Ectodermal cell (in vitro differentiated cells): Measurements from ENCODE around the gene EML5.

ENCODE experiments used
- H3K27ac ChIP-seq: 2 replicates; pipeline ENCODE4 v1.7.0; 2013; ENCODE audit warnings: mild to moderate bottlenecking, low read depth, low read length; ENCODE audit not compliant: insufficient read depth, poor library complexity, severe bottlenecking
- H3K27me3 ChIP-seq: 2 replicates; pipeline ENCODE4 v1.7.0; 2013; ENCODE audit warnings: mild to moderate bottlenecking, low read length; ENCODE audit not compliant: insufficient read depth, control insufficient read depth, poor library complexity, severe bottlenecking
- H3K36me3 ChIP-seq: one replicate; pipeline ENCODE4 v1.7.0; 2013; ENCODE audit warnings: low read length; ENCODE audit not compliant: control insufficient read depth, insufficient read depth
- H3K4me1 ChIP-seq: one replicate; pipeline ENCODE4 v1.7.0; 2013; ENCODE audit warnings: low read length; ENCODE audit not compliant: control insufficient read depth, insufficient read depth
- H3K4me3 ChIP-seq: 2 replicates; pipeline ENCODE4 v1.7.0; 2013; ENCODE audit warnings: low read depth, low read length, control low read depth; ENCODE audit not compliant: insufficient read depth
- H3K9me3 ChIP-seq: 2 replicates; pipeline ENCODE4 v1.7.0; 2013; ENCODE audit warnings: mild to moderate bottlenecking, low read length, moderate library complexity; ENCODE audit not compliant: control insufficient read depth
- WGBS, 2 experiments: methylation state at CpG; one replicate each; pipeline ENCODE4 v1.1.7; 2013; ENCODE audit warnings: missing lambda C conversion rate in 2 of 2; 5-methylcytosine and 5-hydroxymethylcytosine counted together

The EML5 gene

DNA sequence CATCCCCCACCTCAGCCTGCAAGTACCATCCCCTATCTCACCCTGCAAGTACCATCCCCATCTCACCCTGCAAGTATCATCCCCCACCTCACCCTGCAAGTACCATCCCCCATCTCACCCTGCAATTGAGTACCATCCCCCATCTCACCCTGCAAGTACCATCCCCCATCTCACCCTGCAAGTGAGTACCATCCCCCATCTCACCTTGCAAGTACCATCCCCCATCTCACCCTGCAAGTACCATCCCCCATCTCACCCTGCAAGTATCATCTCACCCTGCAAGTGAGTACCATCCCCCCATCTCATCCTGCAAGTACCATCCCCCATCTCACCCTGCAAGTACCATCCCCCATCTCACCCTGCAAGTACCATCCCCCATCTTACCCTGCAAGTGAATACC is 184.9 kb downstream of the EML5 start:
- Histone ChIP-seq H3K27me3 (no peaks in the 10 kb centered on the region), H3K36me3 (peaks cover 57% of the 10 kb centered on the region), H3K27ac (no peak overlapping the region), H3K9me3 (no peaks in the 10 kb centered on the region), H3K4me1 (no peaks in the 10 kb centered on the region), H3K4me3 (no peak overlapping the region)

- Histone ChIP-seq H3K9me3 (no peaks in the 10 kb centered on the region), H3K27me3 (no peaks in the 10 kb centered on the region), H3K4me3 (no peak overlapping the region), H3K27ac (no peak overlapping the region), H3K36me3 (peaks cover 60% of the 10 kb centered on the region), H3K4me1 (no peaks in the 10 kb centered on the region)
- WGBS, 2 experiments, result 93 to 95% methylated on average over 2 of the region's 2 CpGs
Observed at GRCh38 chr14:88605594-88605993, 187.2 kb downstream of the EML5 start.

DNA sequence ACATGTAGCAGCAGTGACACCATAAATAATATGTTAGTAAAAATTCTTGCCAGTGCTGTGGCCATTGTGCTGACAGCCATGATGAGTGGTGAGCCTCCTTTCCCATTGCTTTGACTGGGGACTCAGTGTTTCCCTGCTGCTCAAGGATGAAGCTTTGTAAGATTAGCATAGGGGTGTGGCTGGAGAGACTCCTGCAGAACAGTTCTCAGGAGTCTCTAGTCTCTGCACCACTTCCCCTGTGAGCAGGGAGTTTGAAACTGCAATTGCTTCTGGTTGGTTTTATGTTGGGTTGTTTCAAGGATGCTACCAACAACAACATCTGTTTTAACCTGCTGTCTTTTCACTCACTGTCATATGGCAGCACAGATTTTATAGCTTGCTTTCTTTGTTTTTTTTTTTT is 188.5 kb downstream of the EML5 start:
- Histone ChIP-seq H3K27ac (no peak overlapping the region), H3K4me3 (no peak overlapping the region), H3K9me3 (no peaks in the 10 kb centered on the region), H3K4me1 (no peaks in the 10 kb centered on the region), H3K36me3 (peaks cover 60% of the 10 kb centered on the region), H3K27me3 (no peaks in the 10 kb centered on the region)

DNA sequence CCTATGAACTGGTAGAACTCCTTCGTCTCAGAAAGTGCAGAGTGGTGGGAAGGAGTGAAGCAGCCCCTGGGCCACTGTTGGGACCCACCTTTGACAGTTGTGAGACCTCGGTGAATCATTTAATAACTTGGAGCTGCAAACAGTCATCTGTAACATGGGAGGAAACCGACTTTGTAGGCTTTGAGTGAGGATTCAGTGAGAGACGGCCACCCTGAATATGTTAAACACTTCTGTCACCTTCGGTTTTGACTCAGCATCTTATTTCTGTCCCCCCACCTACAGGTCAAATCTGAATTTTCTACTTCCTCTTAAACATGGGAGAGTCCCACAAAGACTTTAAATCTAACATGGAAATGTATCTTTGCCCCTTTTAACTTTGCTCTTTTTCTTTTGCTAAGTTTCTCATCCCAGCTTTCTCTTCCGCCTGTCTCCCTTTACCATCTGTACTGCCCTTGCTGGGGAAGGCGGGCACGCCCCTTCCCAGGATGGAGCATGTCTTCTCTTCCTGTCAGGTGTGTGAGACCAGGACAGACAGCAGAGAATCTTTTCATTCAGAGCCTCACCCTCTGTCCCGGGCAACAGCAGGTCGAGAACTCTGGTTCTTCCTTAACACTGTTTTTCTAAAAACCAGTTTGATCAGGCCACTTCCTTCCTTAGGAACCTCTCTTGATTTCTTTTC is 192.9 kb downstream of the EML5 start:
- H3K4me3 ChIP-seq, result no peak overlapping the region
- H3K36me3 ChIP-seq, result peaks cover 60% of the 10 kb centered on the region
- H3K27me3 ChIP-seq, result no peaks in the 10 kb centered on the region
- WGBS, 2 experiments, result 95 to 97% methylated on average over 10 of the region's 10 CpGs
- no peaks in the 10 kb centered on the region for H3K4me1 ChIP-seq
- H3K27ac ChIP-seq, result no peak overlapping the region
- H3K9me3 ChIP-seq, result no peaks in the 10 kb centered on the region

GRCh38 chr14:88599326-88599725 is 193.4 kb downstream of the EML5 start:
- Histone ChIP-seq H3K4me3 (no peak overlapping the region), H3K36me3 (peaks cover 56% of the 10 kb centered on the region), H3K27ac (no peak overlapping the region), H3K27me3 (no peaks in the 10 kb centered on the region), H3K4me1 (no peaks in the 10 kb centered on the region), H3K9me3 (no peaks in the 10 kb centered on the region)
- 97% methylated on average over 8 of the region's 8 CpGs for WGBS, 2 experiments

DNA sequence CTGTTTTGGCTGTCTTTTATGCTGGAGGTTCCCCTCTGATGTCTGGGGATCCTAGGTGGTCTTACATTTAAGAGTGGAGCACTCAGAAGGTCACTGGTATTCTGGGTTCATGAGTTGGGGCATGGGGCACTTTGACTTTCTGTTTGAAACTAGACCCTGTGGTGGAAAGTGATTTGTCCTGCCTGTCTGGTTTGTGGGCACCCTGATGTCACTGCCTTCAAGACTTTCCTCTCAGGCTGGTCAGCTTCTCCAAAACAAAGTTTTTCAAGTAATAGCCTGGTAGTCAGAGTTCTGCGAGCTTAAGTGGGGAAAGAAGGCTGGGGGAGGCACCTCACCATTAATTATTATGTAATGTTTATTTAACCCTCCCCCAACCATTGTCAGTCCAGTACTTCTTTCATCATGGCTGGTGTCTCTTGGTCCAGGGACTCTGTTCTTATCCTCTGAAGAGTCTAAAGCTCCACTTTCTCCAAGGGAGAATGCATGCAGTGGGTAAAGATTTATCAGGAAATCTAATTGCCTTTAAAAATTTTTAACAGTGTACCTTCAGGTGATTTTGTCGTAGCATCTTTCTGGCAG is 194.6 kb downstream of the EML5 start:
- no peaks in the 10 kb centered on the region for H3K27me3 ChIP-seq
- H3K4me3 ChIP-seq, result no peak overlapping the region
- no peaks in the 10 kb centered on the region for H3K4me1 ChIP-seq
- H3K36me3 ChIP-seq, result peaks cover 48% of the 10 kb centered on the region
- WGBS, 2 experiments, result 91 to 95% methylated on average over 1 of the region's 2 CpGs
- H3K9me3 ChIP-seq, result no peaks in the 10 kb centered on the region
- H3K27ac ChIP-seq, result no peak overlapping the region

GRCh38 chr14:88597601-88598000 is 195.2 kb downstream of the EML5 start:
- Histone ChIP-seq H3K27me3 (no peaks in the 10 kb centered on the region), H3K27ac (no peak overlapping the region), H3K36me3 (peaks cover 48% of the 10 kb centered on the region), H3K9me3 (no peaks in the 10 kb centered on the region), H3K4me3 (no peak overlapping the region), H3K4me1 (no peaks in the 10 kb centered on the region)
- 95% methylated on average over 4 of the region's 4 CpGs for WGBS, 2 experiments

DNA sequence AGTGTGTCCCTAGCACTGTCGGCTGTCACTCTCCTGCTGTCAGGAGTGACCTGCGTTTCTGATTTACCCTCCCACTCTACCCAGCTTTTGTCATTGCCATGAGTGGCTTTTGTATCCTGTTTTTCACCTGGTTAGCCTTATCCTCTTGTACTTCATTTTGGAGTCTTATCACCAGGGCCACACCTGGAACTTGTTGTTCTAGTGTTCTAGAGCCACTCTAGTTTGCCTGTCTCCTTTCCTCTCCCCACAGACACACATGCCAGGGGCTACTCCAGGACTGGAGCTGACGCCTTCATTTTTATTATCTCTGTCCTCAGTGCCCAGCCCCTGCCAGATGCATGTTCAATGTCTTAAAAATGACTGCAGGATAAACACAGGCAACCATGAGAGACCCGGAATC is 195.7 kb downstream of the EML5 start:
- WGBS, 2 experiments, result 89 to 96% methylated on average over 4 of the region's 4 CpGs
- Histone ChIP-seq H3K27me3 (no peaks in the 10 kb centered on the region), H3K9me3 (no peaks in the 10 kb centered on the region), H3K4me1 (no peaks in the 10 kb centered on the region), H3K36me3 (peaks cover 43% of the 10 kb centered on the region), H3K27ac (no peak overlapping the region), H3K4me3 (no peak overlapping the region)

DNA sequence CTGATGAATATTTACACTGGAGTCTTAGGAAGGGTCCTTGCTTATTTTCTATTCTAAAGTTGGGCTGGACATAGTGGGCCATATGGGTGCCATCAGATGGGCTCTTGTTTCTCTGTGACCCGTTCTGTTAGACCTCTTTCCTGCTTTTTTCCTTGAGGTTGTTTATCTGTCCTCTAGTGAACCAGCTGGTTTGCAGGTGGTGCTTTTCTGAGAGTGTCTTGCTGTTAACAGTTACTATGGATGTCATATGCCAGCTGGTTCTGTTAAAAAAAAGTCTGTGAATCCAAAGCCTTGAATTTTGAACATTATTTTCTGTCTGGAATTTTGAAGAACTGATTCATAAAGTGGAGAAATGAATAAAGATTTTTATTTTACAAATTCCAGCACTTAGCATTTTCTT is 200.7 kb downstream of the EML5 start:
- Histone ChIP-seq H3K9me3 (no peaks in the 10 kb centered on the region), H3K36me3 (peaks cover 20% of the 10 kb centered on the region), H3K27ac (no peak overlapping the region), H3K4me1 (no peaks in the 10 kb centered on the region), H3K27me3 (no peaks in the 10 kb centered on the region), H3K4me3 (no peak overlapping the region)
- 88% methylated on average over 1 of the region's 1 CpG for WGBS, 2 experiments

GRCh38 chr14:88590173-88590572 is 202.6 kb downstream of the EML5 start:
- Histone ChIP-seq H3K27ac (no peak overlapping the region), H3K4me1 (no peaks in the 10 kb centered on the region), H3K9me3 (no peaks in the 10 kb centered on the region), H3K27me3 (no peaks in the 10 kb centered on the region), H3K4me3 (no peak overlapping the region), H3K36me3 (peaks cover 16% of the 10 kb centered on the region)
- 88 to 93% methylated on average over 4 of the region's 4 CpGs for WGBS, 2 experiments
